Mesodermal cell (in vitro differentiated cells): Measurements from ENCODE around the gene ARHGAP30.

ENCODE experiments used
- H3K27ac ChIP-seq: 2 replicates; pipeline ENCODE4 v1.7.0; 2013; ENCODE audit warnings: mild to moderate bottlenecking, low read depth, low read length, moderate library complexity; ENCODE audit not compliant: severe bottlenecking
- H3K36me3 ChIP-seq: 2 replicates; pipeline ENCODE4 v1.7.1; 2013; ENCODE audit warnings: mild to moderate bottlenecking, low read length, moderate library complexity; ENCODE audit not compliant: control insufficient read depth, insufficient read depth
- H3K4me1 ChIP-seq: one replicate; pipeline ENCODE4 v1.7.1; 2013; ENCODE audit warnings: mild to moderate bottlenecking, low read length; ENCODE audit not compliant: insufficient read depth, control insufficient read depth, poor library complexity, severe bottlenecking
- H3K4me3 ChIP-seq: 2 replicates; pipeline ENCODE4 v1.7.0; 2013; ENCODE audit warnings: low read length, control low read depth, mild to moderate bottlenecking; ENCODE audit not compliant: insufficient read depth, poor library complexity, severe bottlenecking; ENCODE audit errors: extremely low read depth
- H3K9me3 ChIP-seq: 2 replicates; pipeline ENCODE4 v1.7.1; 2013; ENCODE audit warnings: mild to moderate bottlenecking, low read length, moderate library complexity; ENCODE audit not compliant: control insufficient read depth
- WGBS, 2 experiments: methylation state at CpG; one replicate each; pipeline ENCODE4 v1.1.5; 2013; ENCODE audit warnings: missing lambda C conversion rate in 2 of 2; ENCODE audit not compliant: insufficient coverage in 2 of 2; 5-methylcytosine and 5-hydroxymethylcytosine counted together

Gene ARHGAP30

DNA sequence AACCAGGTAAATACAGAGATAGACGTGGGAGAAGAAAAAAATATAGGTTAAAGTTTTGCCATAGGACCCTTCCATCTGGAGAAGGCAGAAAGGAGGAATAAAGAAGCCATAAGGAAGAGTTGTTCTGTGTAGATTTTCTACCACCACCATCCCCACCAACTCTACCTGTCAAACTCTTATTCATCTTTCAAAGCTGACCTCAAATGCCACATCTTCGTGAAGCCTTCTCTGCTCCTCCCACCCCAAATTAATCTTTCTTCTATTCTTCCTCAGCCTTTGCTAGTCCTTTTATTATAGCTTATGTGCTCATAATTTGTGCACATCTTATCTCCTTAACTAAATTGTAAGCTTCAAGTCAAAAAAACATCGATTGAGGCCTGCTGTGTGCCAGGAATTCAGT lies 20.9 kb upstream of the ARHGAP30 start:
- no peak overlapping the region for H3K27ac ChIP-seq
- peaks cover 17% of the 10 kb centered on the region for H3K4me1 ChIP-seq
- H3K4me3 ChIP-seq = no peak overlapping the region
- H3K36me3 ChIP-seq = no peaks in the 10 kb centered on the region
- WGBS, 2 experiments = 75 to 100% methylated on average over 2 of the region's 3 CpGs
- no peaks in the 10 kb centered on the region for H3K9me3 ChIP-seq

DNA sequence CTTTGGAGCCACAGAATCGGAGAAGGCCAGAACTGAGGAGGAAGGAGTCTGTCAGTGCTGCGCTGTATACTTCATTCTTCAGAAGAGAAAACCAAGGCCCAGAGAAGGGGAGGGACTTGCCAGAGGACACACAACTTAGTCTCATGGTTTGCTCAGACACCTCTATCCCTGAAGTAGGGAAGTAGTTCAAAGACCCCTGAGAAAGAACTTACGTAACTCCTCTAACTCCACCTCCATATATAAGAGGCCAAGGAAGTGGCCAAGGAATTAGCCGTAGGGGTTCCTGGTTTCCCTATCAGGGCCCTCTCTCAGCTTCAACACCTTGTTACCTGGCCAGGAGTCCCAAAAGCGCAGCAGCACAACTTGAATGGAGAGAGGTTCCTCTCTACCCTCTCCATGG lies 20.2 kb upstream of the ARHGAP30 start:
- 95 to 100% methylated on average over 2 to 4 of the region's 5 CpGs for WGBS, 2 experiments
- no peak overlapping the region for H3K4me3 ChIP-seq

DNA sequence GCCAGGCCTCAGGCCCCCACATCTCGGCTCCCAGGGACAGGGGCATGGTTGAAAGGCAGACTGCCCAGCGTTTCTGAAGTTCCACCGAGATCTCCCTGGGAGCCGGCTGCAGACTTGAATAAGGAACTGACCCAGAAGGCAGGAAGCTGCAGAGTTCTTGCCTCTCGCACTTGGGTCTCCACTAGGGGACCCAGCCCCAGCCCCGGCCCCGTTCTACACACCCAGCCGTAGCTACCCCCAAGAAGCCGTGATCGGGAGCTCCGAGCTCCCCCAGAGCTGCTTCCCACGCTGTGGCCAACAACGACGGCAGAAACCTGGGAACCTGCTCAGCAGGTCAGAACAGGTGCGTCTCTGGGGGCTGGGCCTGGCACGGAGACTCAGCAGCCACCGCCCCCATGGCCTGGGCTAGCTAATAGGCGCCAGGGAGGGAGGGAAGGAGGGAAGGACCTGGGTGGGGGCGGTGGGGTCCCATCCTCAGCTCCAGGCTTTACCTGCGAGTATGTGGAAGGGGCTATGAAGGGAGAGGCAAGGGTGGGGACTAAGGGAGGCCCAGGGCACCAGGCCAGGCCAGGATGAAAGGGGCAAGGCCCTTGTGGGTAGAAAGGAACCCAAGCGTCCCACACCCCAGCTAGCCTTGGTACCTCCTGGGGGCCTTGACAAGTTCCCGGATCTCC lies 19.7 kb upstream of the ARHGAP30 start, which contains the start of gene NECTIN4:
NECTIN4 (minus strand) TSS at position 308 of the 674 bp plus-strand sequence; CDS start at position 46, 262 bp downstream.
- H3K27ac ChIP-seq = no peak within 1 kb of the TSS
- H3K4me3 ChIP-seq = no peak within 1 kb of the TSS
- 83 to 90% methylated on average over 16 to 21 of the region's 22 CpGs for whole genome bisulfite sequencing, 2 experiments
- H3K36me3 ChIP-seq = no peaks in the 10 kb centered on the region
- peaks cover 28% of the 10 kb centered on the region for H3K4me1 ChIP-seq
- no peaks in the 10 kb centered on the region for H3K9me3 ChIP-seq

More for the DNA sequence above, 20.2 kb upstream of the ARHGAP30 start:
- H3K4me1 ChIP-seq = peaks cover 23% of the 10 kb centered on the region
- H3K36me3 ChIP-seq = no peaks in the 10 kb centered on the region
- H3K27ac ChIP-seq = no peak overlapping the region
- no peaks in the 10 kb centered on the region for H3K9me3 ChIP-seq

DNA sequence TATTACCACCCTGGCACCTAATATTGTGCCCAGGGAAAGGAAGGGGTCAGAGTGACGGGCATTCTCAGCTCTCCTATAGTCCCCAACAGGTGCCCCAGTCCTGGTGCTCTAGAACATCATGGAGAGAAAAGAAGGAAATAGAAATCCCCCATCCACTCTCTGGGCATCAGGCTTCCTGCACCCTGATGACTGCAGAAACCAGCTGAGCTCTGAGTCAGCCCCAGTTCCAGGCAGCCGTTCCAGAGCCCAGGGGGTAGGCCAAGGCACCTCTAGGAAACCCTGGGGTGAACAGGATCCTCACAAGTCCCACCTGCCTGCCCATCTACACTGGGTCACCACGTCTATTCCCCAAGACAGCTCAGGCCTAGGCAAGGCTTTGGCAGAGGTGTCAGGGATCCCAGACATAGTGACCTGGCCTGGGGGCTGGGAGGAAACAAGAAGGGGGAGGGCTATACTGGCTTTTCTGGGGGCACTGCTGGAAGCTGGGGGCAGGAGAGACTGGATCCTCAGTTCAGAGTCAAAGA lies 19.0 kb upstream of the ARHGAP30 start:
- H3K36me3 ChIP-seq = no peaks in the 10 kb centered on the region
- no peaks in the 10 kb centered on the region for H3K9me3 ChIP-seq
- H3K27ac ChIP-seq = no peak overlapping the region
- 78 to 100% methylated on average over 1 of the region's 3 CpGs for WGBS, 2 experiments
- no peak overlapping the region for H3K4me3 ChIP-seq
- peaks cover 36% of the 10 kb centered on the region for H3K4me1 ChIP-seq

DNA sequence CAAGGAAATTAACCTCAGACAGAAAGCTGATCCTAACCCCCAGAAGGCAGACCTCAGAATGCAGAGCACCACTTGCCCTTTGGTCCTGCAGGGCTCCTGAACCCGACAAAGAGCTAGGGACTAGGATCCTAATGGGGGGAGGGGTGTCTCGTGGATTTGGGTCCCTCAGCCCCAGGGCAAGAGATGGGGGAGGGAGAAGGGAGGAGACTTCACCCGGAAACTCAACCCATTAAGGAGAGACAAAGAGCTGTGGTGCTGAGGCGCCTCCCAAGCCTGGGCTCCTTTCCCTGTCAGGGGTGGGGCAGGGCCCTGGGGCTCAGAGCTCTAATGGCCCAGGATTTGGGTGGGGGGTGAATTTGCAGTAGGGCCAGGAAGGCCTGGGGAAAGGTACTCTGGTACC lies 16.8 kb upstream of the ARHGAP30 start:
- Histone ChIP-seq H3K4me1 (peaks cover 32% of the 10 kb centered on the region), H3K4me3 (no peak overlapping the region), H3K36me3 (no peaks in the 10 kb centered on the region), H3K9me3 (no peaks in the 10 kb centered on the region), H3K27ac (no peak overlapping the region)
- WGBS, 2 experiments = 60 to 80% methylated on average over 1 to 4 of the region's 4 CpGs

DNA sequence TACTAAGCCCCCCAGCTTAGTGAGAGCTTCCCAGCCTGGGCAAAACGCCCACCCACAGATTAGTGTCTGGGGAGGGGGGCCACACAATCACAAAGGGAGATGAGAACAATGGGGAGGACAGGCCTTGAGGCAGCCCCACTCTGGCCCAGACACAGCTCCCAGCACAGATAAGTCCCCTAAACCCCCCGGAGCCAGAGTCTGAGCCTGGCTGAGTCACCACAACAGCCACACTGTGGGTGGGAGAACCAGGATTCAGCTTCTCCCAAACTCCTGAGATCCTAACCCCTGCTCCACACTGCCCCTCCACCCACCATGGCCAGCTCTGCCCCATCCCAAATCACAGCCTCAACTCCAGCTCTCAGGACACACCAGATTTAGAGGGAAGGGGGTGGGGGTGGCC lies 15.5 kb upstream of the ARHGAP30 start:
- peak overlapping the region; percentile 66 for H3K27ac ChIP-seq

DNA sequence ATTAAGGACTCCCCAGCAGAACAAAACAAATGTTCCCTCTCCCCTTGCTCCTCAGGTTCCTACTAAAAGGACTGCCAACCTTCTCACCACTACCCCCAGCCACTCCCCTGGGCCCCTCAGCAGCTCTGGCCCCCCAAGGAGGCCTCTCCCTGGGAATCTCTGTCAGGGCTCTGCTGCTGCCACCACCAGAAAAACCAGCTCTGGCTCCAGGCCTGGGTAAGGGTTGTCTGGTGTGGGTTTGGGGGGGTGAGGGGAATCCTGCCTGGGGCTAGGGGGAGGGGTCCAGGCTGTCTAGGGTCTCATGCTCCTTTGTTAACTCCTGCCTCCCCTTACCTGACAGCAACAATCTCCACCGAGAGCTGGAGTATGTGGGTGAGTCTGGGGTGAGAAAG lies 14.9 kb upstream of the ARHGAP30 start:
- no CpG with 5 or more reads among the region's 1 CpG for WGBS, 2 experiments
- Histone ChIP-seq H3K4me3 (no peak overlapping the region), H3K9me3 (no peaks in the 10 kb centered on the region), H3K36me3 (no peaks in the 10 kb centered on the region), H3K4me1 (peaks cover 42% of the 10 kb centered on the region), H3K27ac (peak overlapping the region; percentile 66)

More for the DNA sequence above, 15.5 kb upstream of the ARHGAP30 start:
- Histone ChIP-seq H3K4me1 (peaks cover 42% of the 10 kb centered on the region), H3K4me3 (no peak overlapping the region), H3K36me3 (no peaks in the 10 kb centered on the region), H3K9me3 (no peaks in the 10 kb centered on the region)
- WGBS, 2 experiments = 45 to 50% methylated on average over 1 to 2 of the region's 2 CpGs

DNA sequence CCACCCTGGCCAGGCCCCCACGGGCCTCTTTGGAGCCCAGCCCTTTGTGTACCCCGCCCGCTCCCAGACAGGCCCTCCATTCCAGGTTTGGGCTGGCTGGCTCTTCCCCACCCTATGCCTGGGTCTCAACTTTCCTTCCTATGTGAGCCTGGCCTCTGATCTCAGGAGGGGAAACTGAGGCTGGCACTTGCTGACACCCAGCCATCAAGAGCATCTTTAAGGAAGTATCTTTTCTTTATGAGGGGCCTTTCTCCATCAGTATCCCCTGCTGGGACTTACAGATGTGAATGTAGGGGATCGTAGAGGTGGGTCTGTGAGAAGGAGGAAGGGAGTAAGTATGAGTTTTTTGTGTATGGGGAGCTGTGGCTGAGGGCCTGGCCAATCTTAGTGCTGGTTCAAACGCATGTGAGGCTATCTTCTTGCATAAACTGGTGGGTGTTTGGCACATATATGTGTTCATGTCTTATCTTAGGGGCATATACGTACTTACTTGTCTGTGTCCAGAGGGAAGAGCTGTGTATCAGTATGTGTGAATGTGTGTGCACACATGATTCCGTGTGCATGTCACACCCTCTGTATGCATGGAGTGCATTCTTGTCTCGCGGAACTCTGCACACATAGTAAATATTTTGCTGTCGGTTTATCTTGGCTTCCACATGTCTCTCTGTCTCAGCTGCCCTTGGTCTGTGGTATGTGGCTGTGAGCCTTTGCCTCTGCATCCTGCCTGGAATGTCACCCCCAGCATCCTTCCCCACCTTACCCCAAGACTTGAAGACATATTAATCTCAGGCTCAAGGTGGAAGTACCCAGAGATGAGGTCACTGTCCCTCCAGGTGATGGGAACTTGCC lies 14.3 kb upstream of the ARHGAP30 start:
- H3K36me3 ChIP-seq = no peaks in the 10 kb centered on the region
- peak overlapping the region; percentile 89 for H3K27ac ChIP-seq
- H3K9me3 ChIP-seq = no peaks in the 10 kb centered on the region
- 90 to 96% methylated on average over 8 to 10 of the region's 10 CpGs for WGBS, 2 experiments
- peaks cover 42% of the 10 kb centered on the region for H3K4me1 ChIP-seq
- no peak overlapping the region for H3K4me3 ChIP-seq

DNA sequence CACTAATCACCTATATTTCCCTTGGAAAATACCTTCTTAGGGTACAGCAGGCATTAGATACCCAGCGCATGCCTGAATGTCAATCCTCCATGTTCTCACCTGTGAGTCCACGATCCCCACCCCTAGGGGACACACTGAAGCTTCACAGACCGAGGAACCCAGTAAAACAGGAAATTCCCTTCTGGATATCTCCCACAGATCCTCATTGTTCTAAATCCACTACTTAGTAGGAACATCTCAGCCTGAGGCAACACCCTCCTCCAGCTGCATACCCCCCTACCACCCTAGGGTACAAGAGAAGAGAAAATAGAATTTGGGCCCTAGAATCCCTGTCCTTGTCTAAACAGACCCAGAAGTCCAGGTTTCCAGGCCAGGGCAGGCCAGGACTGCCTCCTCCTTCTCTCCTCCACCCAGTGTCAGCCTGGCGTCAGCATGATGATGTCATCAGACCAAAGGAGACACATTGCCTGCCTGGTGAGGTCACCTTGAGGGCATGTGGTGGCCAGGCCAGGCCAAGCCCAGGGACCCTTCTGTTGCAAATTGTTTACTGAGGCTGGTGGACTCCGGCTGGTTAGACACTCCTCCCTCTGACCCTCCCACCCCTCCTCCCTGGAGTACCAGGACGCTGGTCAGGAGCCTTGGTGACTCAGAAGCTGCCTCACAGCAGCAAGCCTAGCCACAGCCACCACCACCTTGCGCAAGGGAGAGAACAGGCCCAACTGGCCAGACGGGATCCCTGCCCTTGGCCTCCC lies 13.5 kb upstream of the ARHGAP30 start:
- H3K4me1 ChIP-seq = peaks cover 42% of the 10 kb centered on the region
- H3K4me3 ChIP-seq = no peak overlapping the region
- peak overlapping the region; percentile 89 for H3K27ac ChIP-seq
- no peaks in the 10 kb centered on the region for H3K9me3 ChIP-seq
- WGBS, 2 experiments = 66 to 69% methylated on average over 6 of the region's 8 CpGs
- no peaks in the 10 kb centered on the region for H3K36me3 ChIP-seq

DNA sequence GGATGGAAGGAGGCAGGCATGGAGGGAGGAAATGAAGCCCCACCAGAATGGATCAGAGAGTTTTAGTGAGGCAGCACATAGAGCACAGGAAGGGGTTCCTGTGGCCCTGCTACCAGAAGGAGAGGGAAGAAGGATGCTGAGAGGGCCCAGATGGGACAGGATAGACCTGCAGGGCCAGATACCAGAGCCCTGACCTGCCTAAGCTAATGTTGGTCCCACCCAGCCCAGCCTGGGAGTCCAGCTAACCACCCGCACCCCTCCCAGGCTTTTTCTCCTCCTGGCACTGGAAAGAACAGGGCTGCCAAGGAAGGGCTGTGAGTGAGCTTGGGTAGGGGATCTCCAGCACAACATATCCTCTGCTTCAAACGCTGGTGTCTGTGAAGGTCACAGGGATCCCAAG lies 12.8 kb upstream of the ARHGAP30 start:
- Histone ChIP-seq H3K27ac (peak overlapping the region; percentile 5), H3K4me1 (peaks cover 42% of the 10 kb centered on the region), H3K9me3 (no peaks in the 10 kb centered on the region), H3K4me3 (no peak overlapping the region), H3K36me3 (no peaks in the 10 kb centered on the region)
- 83 to 92% methylated on average over 1 of the region's 2 CpGs for WGBS, 2 experiments
